Mesenchymal stem cell (in vitro differentiated cells and primary cell): Measurements from ENCODE around the gene UROS.

Experiments
- DNase-seq: peaks from one replicate; pipeline ENCODE4 v3.0.0-alpha.2; 2013
- H2AFZ ChIP-seq: one replicate; pipeline ENCODE4 v1.6.1; 2013; ENCODE audit warnings: low read depth, mild to moderate bottlenecking, control low read depth, inconsistent platforms, low read length, moderate library complexity
- H2AK5ac ChIP-seq: 2 replicates; pipeline ENCODE4 v1.6.1; 2013; ENCODE audit warnings: low read length, moderate library complexity, mild to moderate bottlenecking, inconsistent platforms; ENCODE audit not compliant: severe bottlenecking
- H2BK120ac ChIP-seq: one replicate; pipeline ENCODE4 v1.6.1; 2013; ENCODE audit warnings: low read depth, mild to moderate bottlenecking, inconsistent platforms, low read length, moderate library complexity
- H2BK12ac ChIP-seq, 2 experiments: one replicate each; pipeline ENCODE4 v1.6.1; 2013; ENCODE audit warnings: inconsistent platforms in 2 of 2, low read length in 2 of 2, mild to moderate bottlenecking in 2 of 2, moderate library complexity in 2 of 2, control low read depth in 1 of 2
- H2BK15ac ChIP-seq: one replicate; pipeline ENCODE4 v1.6.1; 2013; ENCODE audit warnings: mild to moderate bottlenecking, low read depth, inconsistent platforms; ENCODE audit not compliant: poor library complexity, severe bottlenecking
- H2BK5ac ChIP-seq: 2 replicates; pipeline ENCODE4 v1.6.1; 2013; ENCODE audit warnings: low read depth, mild to moderate bottlenecking, low read length, control low read depth, inconsistent platforms; ENCODE audit not compliant: poor library complexity, severe bottlenecking
- H3K14ac ChIP-seq, 2 experiments: one replicate each; pipeline ENCODE4 v1.6.1; 2013; ENCODE audit warnings: inconsistent platforms in 2 of 2, low read length in 2 of 2, control low read depth in 1 of 2, mild to moderate bottlenecking in 1 of 2, moderate library complexity in 1 of 2
- H3K18ac ChIP-seq, 2 experiments: one replicate each; pipeline ENCODE4 v1.6.1; 2013; ENCODE audit warnings: inconsistent platforms in 2 of 2, low read length in 2 of 2, control low read depth in 1 of 2, low read depth in 1 of 2, mild to moderate bottlenecking in 1 of 2
- H3K23ac ChIP-seq, 2 experiments: one replicate each; pipeline ENCODE4 v1.6.1; 2013; ENCODE audit warnings: inconsistent platforms in 2 of 2, low read length in 2 of 2, mild to moderate bottlenecking in 2 of 2, moderate library complexity in 2 of 2, control low read depth in 1 of 2
- H3K27ac ChIP-seq: 2 replicates; pipeline ENCODE4 v1.5.1; 2013; ENCODE audit warnings: mild to moderate bottlenecking, moderate library complexity, low read length, control low read depth, inconsistent platforms; ENCODE audit not compliant: poor library complexity, severe bottlenecking
- H3K27me3 ChIP-seq, 2 experiments: 2 replicates each; pipeline versions ENCODE4 v1.6.1 to v1.7.0; 2013; ENCODE audit warnings: low read length in 2 of 2, mild to moderate bottlenecking in 2 of 2, moderate library complexity in 2 of 2, control low read depth in 1 of 2, inconsistent platforms in 1 of 2; ENCODE audit not compliant: control insufficient read depth in 1 of 2, insufficient read depth in 1 of 2
- H3K36me3 ChIP-seq, 2 experiments: 2 replicates each; pipeline versions ENCODE4 v1.6.1 to v1.7.0; 2013; ENCODE audit warnings: low read length in 2 of 2, control low read depth in 1 of 2, inconsistent platforms in 1 of 2, low read depth in 1 of 2, mild to moderate bottlenecking in 1 of 2; ENCODE audit not compliant: insufficient read depth in 2 of 2, control insufficient read depth in 1 of 2
- H3K4ac ChIP-seq, 2 experiments: one replicate each; pipeline ENCODE4 v1.6.1; 2013; ENCODE audit warnings: inconsistent platforms in 2 of 2, low read length in 2 of 2, mild to moderate bottlenecking in 2 of 2, moderate library complexity in 2 of 2, control low read depth in 1 of 2, low read depth in 1 of 2
- H3K4me1 ChIP-seq: 2 replicates; pipeline ENCODE4 v1.6.1; 2013; ENCODE audit warnings: low read depth, low read length, control low read depth; ENCODE audit not compliant: control insufficient read depth, insufficient read depth
- H3K4me2 ChIP-seq: 2 replicates; pipeline ENCODE4 v1.6.1; 2013; ENCODE audit warnings: low read length, mild to moderate bottlenecking, inconsistent platforms; ENCODE audit not compliant: poor library complexity, severe bottlenecking
- H3K4me3 ChIP-seq, 2 experiments: 2 replicates each; pipeline versions ENCODE4 v1.5.1 to v1.7.0; 2013; ENCODE audit warnings: low read length in 2 of 2, mild to moderate bottlenecking in 2 of 2, control low read depth in 1 of 2, low read depth in 1 of 2; ENCODE audit not compliant: insufficient read depth in 1 of 2
- H3K79me1 ChIP-seq: replicated peaks from 2 replicates; pipeline ENCODE4 v1.6.1; 2013; ENCODE audit warnings: mild to moderate bottlenecking, control low read depth, low read length, inconsistent platforms; ENCODE audit not compliant: poor library complexity, severe bottlenecking
- H3K9ac ChIP-seq: 2 replicates; pipeline ENCODE4 v1.7.0; 2013; ENCODE audit warnings: mild to moderate bottlenecking, low read length, moderate library complexity
- H3K9me3 ChIP-seq: 2 replicates; pipeline ENCODE4 v1.7.0; 2013; ENCODE audit warnings: mild to moderate bottlenecking, low read length; ENCODE audit not compliant: control insufficient read depth
- H4K8ac ChIP-seq: one replicate; pipeline ENCODE4 v1.6.1; 2013; ENCODE audit warnings: inconsistent platforms, mild to moderate bottlenecking, low read length, moderate library complexity
- H4K91ac ChIP-seq: one replicate; pipeline ENCODE4 v1.6.1; 2013; ENCODE audit warnings: mild to moderate bottlenecking, low read length, inconsistent platforms
- WGBS: methylation state at CpG from one replicate; pipeline ENCODE4 v1.1.7; 2013; ENCODE audit warnings: mixed read lengths; 5-methylcytosine and 5-hydroxymethylcytosine counted together

The UROS gene

DNA sequence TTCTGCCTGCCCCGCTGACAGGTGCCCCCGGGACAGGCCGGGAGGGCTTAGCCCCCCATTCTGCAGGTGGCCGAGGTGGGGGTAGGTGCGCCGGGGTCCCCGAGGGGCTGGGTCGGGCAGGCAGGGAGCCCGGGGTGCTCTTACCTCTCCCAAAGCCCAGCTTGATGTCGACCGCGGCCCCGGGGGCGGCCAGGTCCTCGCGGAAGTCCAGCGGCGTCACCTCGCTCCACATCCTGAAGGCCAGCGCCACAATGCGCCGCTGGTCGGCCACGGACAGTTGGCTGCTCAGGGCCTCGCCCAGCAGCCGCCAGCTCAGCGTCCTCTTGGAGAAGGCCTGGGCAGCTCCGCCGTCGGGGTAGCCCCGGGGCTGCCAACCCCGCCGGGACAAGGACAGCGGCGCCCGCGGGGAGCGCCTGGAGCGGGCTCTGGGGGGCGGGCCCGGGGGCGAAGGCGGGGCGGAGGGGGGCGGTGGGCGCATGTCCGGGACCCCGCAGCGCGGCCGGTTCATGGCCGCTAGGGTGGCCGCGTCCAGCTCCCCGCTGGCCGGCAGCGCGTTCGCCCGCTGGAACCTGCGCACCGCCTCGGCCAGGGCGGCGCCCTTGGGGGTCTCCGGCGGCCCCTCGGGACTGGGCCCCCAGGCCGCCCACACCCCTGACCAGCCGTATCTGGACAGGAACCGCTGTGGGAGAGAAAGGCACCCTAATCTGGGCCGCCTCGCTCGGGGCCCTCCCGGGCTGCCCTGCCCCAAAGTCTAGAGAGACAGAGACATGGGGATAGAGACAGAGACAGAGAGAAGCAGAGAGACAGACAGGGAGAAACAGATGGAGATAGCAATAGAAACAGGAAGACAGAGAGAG lies 49.1 kb downstream of the UROS start:
- no peak for DNase-seq

DNA sequence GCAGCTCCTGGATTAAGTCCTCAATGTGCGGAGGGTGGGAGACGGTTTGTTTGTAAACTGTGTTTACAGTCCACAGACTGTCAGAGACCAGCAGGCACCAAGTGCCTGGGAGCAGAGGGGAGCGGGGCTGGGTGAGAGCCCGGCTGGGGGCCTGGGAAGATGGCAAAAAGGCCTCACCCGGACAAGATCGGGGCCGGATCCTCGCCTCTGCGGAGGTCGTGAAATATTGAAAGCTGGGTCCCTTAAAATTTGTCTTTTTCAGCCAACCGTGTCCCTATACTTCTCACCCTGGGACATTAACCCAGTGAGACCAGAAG lies 50.2 kb downstream of the UROS start:
- Histone ChIP-seq H4K91ac (no peak overlapping the region), H3K4me3 (no peak overlapping the region), H3K79me1 (no peaks in the 10 kb centered on the region), H3K4me2 (no peak overlapping the region), H2BK120ac (no peak overlapping the region), H3K18ac (no peak overlapping the region), H3K36me3 (peaks cover 6% of the 10 kb centered on the region in 2 experiments), H3K27me3 (peaks cover 10 to 13% of the 10 kb centered on the region in 2 experiments), H2BK5ac (no peak overlapping the region), H2AK5ac (no peak overlapping the region), H3K14ac (no peak overlapping the region), H3K4me1 (peaks cover 3% of the 10 kb centered on the region), H3K9me3 (no peaks in the 10 kb centered on the region), H3K27ac (no peak overlapping the region), H2BK12ac (no peak overlapping the region), H2BK15ac (no peak overlapping the region), H3K9ac (no peak overlapping the region), H2AFZ (no peak overlapping the region), H3K4ac (no peak overlapping the region), H4K8ac (no peak overlapping the region), H3K23ac (no peak overlapping the region)
- DNase-seq = no peak
- WGBS = 93% methylated on average over 11 of the region's 11 CpGs

More for the DNA sequence above, 49.1 kb downstream of the UROS start:
- Histone ChIP-seq H3K9me3 (no peaks in the 10 kb centered on the region), H3K4ac (no peak overlapping the region), H3K4me1 (peaks cover 3% of the 10 kb centered on the region), H3K4me2 (no peak overlapping the region), H4K8ac (no peak overlapping the region), H3K36me3 (peaks cover 5 to 6% of the 10 kb centered on the region in 2 experiments), H2BK15ac (no peak overlapping the region), H4K91ac (no peak overlapping the region), H3K23ac (no peak overlapping the region), H3K27ac (no peak overlapping the region), H2BK5ac (no peak overlapping the region), H2BK120ac (no peak overlapping the region), H2AFZ (no peak overlapping the region), H3K79me1 (no peaks in the 10 kb centered on the region), H2BK12ac (no peak overlapping the region), H3K27me3 (peaks cover 13% of the 10 kb centered on the region in 2 experiments), H3K9ac (no peak overlapping the region), H3K4me3 (no peak overlapping the region), H3K18ac (no peak overlapping the region), H3K14ac (no peak overlapping the region), H2AK5ac (no peak overlapping the region)
- 96% methylated on average over 64 of the region's 75 CpGs for WGBS

DNA sequence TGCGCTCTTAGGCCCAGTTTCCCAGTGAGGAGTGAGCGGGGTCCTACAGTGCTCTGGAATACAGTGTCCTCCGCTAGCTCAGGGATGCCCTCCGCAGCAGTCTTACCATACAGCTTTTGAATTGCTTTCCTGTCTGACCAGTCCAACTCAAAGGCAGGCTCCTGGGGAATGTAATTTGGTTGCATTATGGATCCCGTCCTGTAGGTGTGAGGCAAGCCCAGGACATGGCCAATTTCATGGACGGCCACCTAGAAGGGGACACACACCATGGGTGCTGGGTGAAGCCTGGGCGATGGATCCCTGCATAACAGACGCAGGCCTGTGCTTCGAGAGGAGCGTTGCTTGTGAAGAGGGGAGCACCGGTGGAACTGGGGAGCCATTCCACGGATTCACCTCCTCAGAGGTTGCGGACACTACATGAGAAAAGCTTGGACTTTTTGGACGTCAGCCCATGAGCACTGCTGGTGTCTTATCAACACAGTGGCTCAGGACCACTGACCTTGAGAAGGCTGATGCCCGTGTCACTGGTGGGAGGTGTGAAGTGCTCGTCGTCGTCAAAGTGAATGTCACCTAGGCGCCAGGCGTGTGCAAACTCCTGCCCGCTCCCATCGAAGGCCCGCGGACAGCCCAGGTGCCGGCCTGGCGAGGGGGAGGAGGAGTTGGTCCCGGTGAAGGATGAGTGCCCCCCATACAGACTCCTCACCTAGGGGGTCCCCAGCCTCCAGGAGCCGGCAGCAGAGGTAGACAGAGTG lies 50.8 kb downstream of the UROS start:
- no peak overlapping the region for H4K91ac ChIP-seq
- no peak overlapping the region for H3K4me2 ChIP-seq
- H3K27me3 ChIP-seq = peaks cover 5 to 9% of the 10 kb centered on the region in 2 experiments
- H2AFZ ChIP-seq = no peak overlapping the region
- H2BK12ac ChIP-seq = no peak overlapping the region
- H4K8ac ChIP-seq = no peak overlapping the region
- no peak overlapping the region for H2BK5ac ChIP-seq
- no peak overlapping the region for H3K18ac ChIP-seq
- H3K9me3 ChIP-seq = no peaks in the 10 kb centered on the region
- DNase-seq = no peak
- H3K79me1 ChIP-seq = no peaks in the 10 kb centered on the region
- H3K4ac ChIP-seq = no peak overlapping the region
- H3K23ac ChIP-seq = no peak overlapping the region
- whole genome bisulfite sequencing = 87% methylated on average over 21 of the region's 28 CpGs
- H3K4me3 ChIP-seq = no peak overlapping the region
- H3K27ac ChIP-seq = no peak overlapping the region
- no peak overlapping the region for H2BK15ac ChIP-seq
- H3K4me1 ChIP-seq = peaks cover 3% of the 10 kb centered on the region
- no peak overlapping the region for H2AK5ac ChIP-seq
- H3K36me3 ChIP-seq = peaks cover 6 to 11% of the 10 kb centered on the region in 2 experiments
- H3K9ac ChIP-seq = no peak overlapping the region
- no peak overlapping the region for H2BK120ac ChIP-seq
- no peak overlapping the region for H3K14ac ChIP-seq

DNA sequence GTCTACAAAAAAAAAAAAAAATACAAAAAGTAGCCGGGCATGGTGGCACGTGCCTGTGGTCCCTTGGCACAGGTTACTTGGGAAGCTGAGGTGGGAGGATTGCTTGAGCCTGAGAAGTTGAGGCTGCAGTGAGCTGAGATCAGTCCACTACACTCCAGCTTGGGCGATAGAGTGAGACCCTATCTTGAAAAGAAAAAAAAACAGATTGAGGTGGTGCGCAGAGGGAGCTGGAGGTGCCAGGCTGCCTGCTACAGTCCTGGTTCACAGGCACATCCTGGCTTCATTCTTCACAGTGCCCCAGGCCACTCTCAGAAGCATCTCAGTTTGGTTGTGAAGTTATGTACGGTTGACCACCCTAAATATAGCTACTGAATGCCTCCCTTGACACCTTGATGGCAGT lies 52.2 kb downstream of the UROS start:
- Histone ChIP-seq H3K18ac (no peak overlapping the region), H3K27ac (no peak overlapping the region), H2AK5ac (no peak overlapping the region), H4K8ac (no peak overlapping the region), H3K14ac (no peak overlapping the region), H3K27me3 (peaks cover 2 to 5% of the 10 kb centered on the region in 2 experiments), H3K79me1 (no peaks in the 10 kb centered on the region), H3K4ac (no peak overlapping the region), H3K9ac (no peak overlapping the region), H4K91ac (no peak overlapping the region), H2BK5ac (no peak overlapping the region), H2BK15ac (no peak overlapping the region), H2BK120ac (no peak overlapping the region), H3K4me1 (peaks cover 3% of the 10 kb centered on the region), H3K36me3 (peaks cover 10 to 19% of the 10 kb centered on the region in 2 experiments), H2AFZ (no peak overlapping the region), H3K4me3 (no peak overlapping the region), H3K9me3 (no peaks in the 10 kb centered on the region), H3K23ac (no peak overlapping the region), H2BK12ac (no peak overlapping the region), H3K4me2 (no peak overlapping the region)
- no peak for DNase-seq
- 98% methylated on average over 5 of the region's 5 CpGs for WGBS
